GM18867 (cell line): Measurements from ENCODE around the gene ZCCHC8.
A peak's percentile ranks its signal among the peaks of the same experiment; 100 is the strongest.
"Not testable (repeated sequence)": the region's sequence is repeated elsewhere in the genome, so short reads cannot be mapped to it uniquely, and the experiment has no call there.

ENCODE experiments used
- ATAC-seq: cut with Tn5 transposase; IDR thresholded peaks from one replicate; pipeline ENCODE4 v1.9.1; 2021; ENCODE audit warnings: mild to moderate bottlenecking, moderate library complexity; ENCODE audit not compliant: unreplicated experiment

Gene ZCCHC8

GRCh38 chr12:122513028-122513427 is 12.3 kb upstream of the ZCCHC8 start:
- ATAC-seq: not testable (repeated sequence)

- ATAC-seq: no peak
Observed at GRCh38 chr12:122508163-122508562, 7.4 kb upstream of the ZCCHC8 start.

- no peak for ATAC-seq
Observed at GRCh38 chr12:122506393-122506938, 5.7 kb upstream of the ZCCHC8 start.

GRCh38 chr12:122505419-122506051 is 4.8 kb upstream of the ZCCHC8 start:
- no peak for ATAC-seq

- ATAC-seq: no peak
Observed at GRCh38 chr12:122503783-122504590, 3.3 kb upstream of the ZCCHC8 start.

GRCh38 chr12:122503147-122503751 is 2.5 kb upstream of the ZCCHC8 start:
- ATAC-seq: no peak

- no peak for ATAC-seq
Observed at GRCh38 chr12:122501489-122501989, 807 bp upstream of the ZCCHC8 start.

- ATAC-seq: peak; percentile 18
Observed at GRCh38 chr12:122499991-122500684, 594 bp downstream of the ZCCHC8 start.

GRCh38 chr12:122495258-122495657 is 5.5 kb downstream of the ZCCHC8 start:
- no peak for ATAC-seq

GRCh38 chr12:122493222-122493621 is 7.5 kb downstream of the ZCCHC8 start:
- not testable (repeated sequence) for ATAC-seq

- no peak for ATAC-seq
Observed at GRCh38 chr12:122491991-122492390, 8.7 kb downstream of the ZCCHC8 start.

- no peak for ATAC-seq
Observed at GRCh38 chr12:122489038-122489437, 11.7 kb downstream of the ZCCHC8 start.

GRCh38 chr12:122487807-122488206 is 12.9 kb downstream of the ZCCHC8 start:
- ATAC-seq: not testable (repeated sequence)

GRCh38 chr12:122486805-122487426 is 13.8 kb downstream of the ZCCHC8 start:
- no peak for ATAC-seq

- not testable (repeated sequence) for ATAC-seq
Observed at GRCh38 chr12:122486360-122486759, 14.4 kb downstream of the ZCCHC8 start.

GRCh38 chr12:122484385-122484784 is 16.3 kb downstream of the ZCCHC8 start:
- ATAC-seq: not testable (repeated sequence)

GRCh38 chr12:122483969-122484368 is 16.8 kb downstream of the ZCCHC8 start:
- ATAC-seq: no peak

GRCh38 chr12:122481861-122482260 is 18.9 kb downstream of the ZCCHC8 start:
- ATAC-seq: no peak

GRCh38 chr12:122480753-122481152 is 20.0 kb downstream of the ZCCHC8 start:
- ATAC-seq: no peak

- ATAC-seq: no peak
Observed at GRCh38 chr12:122474324-122474716, 26.4 kb downstream of the ZCCHC8 start.
